IPS-18a (cell line): ENCODE measurements around the gene PRSS56.
A peak's percentile ranks its signal among the peaks of the same experiment; 100 is the strongest.

Source experiments
- H3K27ac ChIP-seq: one replicate; pipeline ENCODE4 v1.5.1; 2013; ENCODE audit warnings: low read length
- H3K27me3 ChIP-seq: one replicate; pipeline ENCODE4 v1.6.1; 2013; ENCODE audit warnings: mild to moderate bottlenecking, low read length; ENCODE audit not compliant: control insufficient read depth, insufficient read depth
- H3K36me3 ChIP-seq: one replicate; pipeline ENCODE4 v1.6.1; 2013; ENCODE audit warnings: low read depth, low read length; ENCODE audit not compliant: control insufficient read depth
- H3K4me1 ChIP-seq: one replicate; pipeline ENCODE4 v1.6.1; 2013; ENCODE audit warnings: low read depth, low read length; ENCODE audit not compliant: control insufficient read depth
- H3K4me3 ChIP-seq: one replicate; pipeline ENCODE4 v1.5.1; 2013; ENCODE audit warnings: low read length
- H3K9ac ChIP-seq: one replicate; pipeline ENCODE4 v1.6.1; 2013; ENCODE audit warnings: mild to moderate bottlenecking, low read length, moderate library complexity
- H3K9me3 ChIP-seq: one replicate; pipeline ENCODE4 v1.6.1; 2013; ENCODE audit warnings: low read depth, low read length; ENCODE audit not compliant: control insufficient read depth

The PRSS56 gene

GRCh38 chr2:232482301-232483238, 37.6 kb upstream of the PRSS56 start:
- Histone ChIP-seq H3K27ac (no peak overlapping the region), H3K4me1 (no peaks in the 10 kb centered on the region), H3K9ac (no peak overlapping the region), H3K9me3 (no peaks in the 10 kb centered on the region), H3K4me3 (no peak overlapping the region), H3K27me3 (peaks cover 44% of the 10 kb centered on the region), H3K36me3 (no peaks in the 10 kb centered on the region)

- H3K9ac ChIP-seq = no peak overlapping the region
- H3K36me3 ChIP-seq = no peaks in the 10 kb centered on the region
- peaks cover 52% of the 10 kb centered on the region for H3K27me3 ChIP-seq
- no peaks in the 10 kb centered on the region for H3K4me1 ChIP-seq
- H3K4me3 ChIP-seq = no peak overlapping the region
- no peaks in the 10 kb centered on the region for H3K9me3 ChIP-seq
- H3K27ac ChIP-seq = no peak overlapping the region
Measured at GRCh38 chr2:232483311-232483922, 36.8 kb upstream of the PRSS56 start.

- Histone ChIP-seq H3K9me3 (no peaks in the 10 kb centered on the region), H3K4me1 (no peaks in the 10 kb centered on the region), H3K4me3 (no peak overlapping the region), H3K27ac (no peak overlapping the region), H3K27me3 (peaks cover 58% of the 10 kb centered on the region), H3K9ac (no peak overlapping the region), H3K36me3 (no peaks in the 10 kb centered on the region)
Measured at GRCh38 chr2:232483923-232484627, 36.1 kb upstream of the PRSS56 start.

GRCh38 chr2:232484628-232485347, 35.4 kb upstream of the PRSS56 start:
- Histone ChIP-seq H3K9ac (no peak overlapping the region), H3K36me3 (no peaks in the 10 kb centered on the region), H3K27ac (no peak overlapping the region), H3K4me3 (no peak overlapping the region), H3K4me1 (peaks cover 7% of the 10 kb centered on the region), H3K27me3 (peaks cover 66% of the 10 kb centered on the region), H3K9me3 (no peaks in the 10 kb centered on the region)

- H3K4me3 ChIP-seq = peak overlapping the region; percentile 42
- H3K27me3 ChIP-seq = peaks cover 71% of the 10 kb centered on the region
Measured at GRCh38 chr2:232485348-232485756, 34.8 kb upstream of the PRSS56 start.

GRCh38 chr2:232485757-232486557, 34.2 kb upstream of the PRSS56 start:
- Histone ChIP-seq H3K9me3 (no peaks in the 10 kb centered on the region), H3K4me3 (peak overlapping the region; percentile 42), H3K9ac (no peak overlapping the region), H3K27ac (no peak overlapping the region), H3K36me3 (no peaks in the 10 kb centered on the region), H3K27me3 (peaks cover 74% of the 10 kb centered on the region), H3K4me1 (peaks cover 8% of the 10 kb centered on the region)

More at GRCh38 chr2:232485348-232485756, 34.8 kb upstream of the PRSS56 start:
- no peaks in the 10 kb centered on the region for H3K36me3 ChIP-seq
- no peaks in the 10 kb centered on the region for H3K9me3 ChIP-seq
- no peak overlapping the region for H3K27ac ChIP-seq
- H3K9ac ChIP-seq = no peak overlapping the region
- peaks cover 8% of the 10 kb centered on the region for H3K4me1 ChIP-seq

GRCh38 chr2:232486558-232487384, 33.4 kb upstream of the PRSS56 start:
- H3K36me3 ChIP-seq = no peaks in the 10 kb centered on the region
- H3K9ac ChIP-seq = no peak overlapping the region
- H3K9me3 ChIP-seq = no peaks in the 10 kb centered on the region
- H3K4me1 ChIP-seq = peaks cover 8% of the 10 kb centered on the region
- peak overlapping the region; percentile 40 for H3K4me3 ChIP-seq
- peaks cover 74% of the 10 kb centered on the region for H3K27me3 ChIP-seq
- H3K27ac ChIP-seq = no peak overlapping the region

GRCh38 chr2:232487385-232488096, 32.6 kb upstream of the PRSS56 start, which contains the start of gene ECEL1:
Gene ECEL1 (minus strand): TSS chr2:232487834. CDS start chr2:232486653, 1,181 bp downstream.
- Histone ChIP-seq H3K36me3 (no peaks in the 10 kb centered on the region), H3K4me3 (peak within 1 kb of the TSS; percentile 44), H3K9me3 (no peaks in the 10 kb centered on the region), H3K27ac (no peak within 1 kb of the TSS), H3K9ac (no peak within 1 kb of the TSS), H3K27me3 (peaks cover 74% of the 10 kb centered on the region), H3K4me1 (peaks cover 8% of the 10 kb centered on the region)

GRCh38 chr2:232488097-232488711, 32.0 kb upstream of the PRSS56 start:
- Histone ChIP-seq H3K4me1 (peaks cover 8% of the 10 kb centered on the region), H3K9ac (no peak overlapping the region), H3K27ac (no peak overlapping the region), H3K27me3 (peaks cover 73% of the 10 kb centered on the region), H3K9me3 (no peaks in the 10 kb centered on the region), H3K36me3 (no peaks in the 10 kb centered on the region), H3K4me3 (peak overlapping the region; percentile 44)
